ENCODE measurements around the gene SYT5.
"Not testable (repeated sequence)": the region's sequence is repeated elsewhere in the genome, so short reads cannot be mapped to it uniquely, and the experiment has no call there.

Gene SYT5

DNA sequence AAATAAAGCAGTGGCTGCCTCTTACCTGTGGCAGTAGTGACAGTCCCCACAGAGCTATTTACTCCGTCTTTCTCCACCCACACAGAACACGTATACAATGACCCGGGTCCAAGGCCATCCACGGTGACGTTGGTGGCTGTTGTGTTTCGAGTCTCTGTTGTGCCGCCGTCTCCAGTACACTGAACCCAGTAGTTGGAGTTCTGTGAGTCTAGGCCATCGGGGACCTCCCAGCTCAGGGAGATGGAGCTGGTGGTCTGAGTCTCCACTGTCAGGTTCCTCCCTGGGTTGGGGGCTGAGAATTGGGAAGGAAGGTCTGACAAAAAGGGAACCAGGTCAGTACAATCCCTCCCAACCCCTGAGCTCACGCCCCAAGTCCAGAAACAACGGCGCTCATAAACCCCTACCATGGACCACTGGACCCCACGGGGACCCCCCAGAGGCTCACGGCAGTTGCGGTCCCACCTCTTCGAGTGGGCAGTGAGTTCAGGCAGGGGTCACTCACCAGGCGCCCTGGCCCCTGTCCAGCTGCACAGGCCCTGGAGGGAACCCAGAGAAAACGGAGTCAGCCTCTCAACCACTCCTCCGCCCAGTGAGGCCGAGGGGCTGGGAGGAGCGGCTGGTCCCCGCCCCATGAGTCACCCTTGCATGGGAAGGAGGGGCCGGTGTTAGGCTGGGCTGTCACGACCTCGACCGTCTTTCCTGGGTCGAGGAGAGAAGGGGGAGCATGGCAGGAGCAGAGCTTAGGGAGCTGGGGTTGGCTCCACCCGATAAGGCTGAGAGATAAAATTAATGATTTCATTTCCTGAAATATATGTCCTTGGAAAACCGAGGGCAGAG lies 26.8 kb upstream of the SYT5 start:
- DNase-seq: peak in 1 of 2 donors; percentile 33

DNA sequence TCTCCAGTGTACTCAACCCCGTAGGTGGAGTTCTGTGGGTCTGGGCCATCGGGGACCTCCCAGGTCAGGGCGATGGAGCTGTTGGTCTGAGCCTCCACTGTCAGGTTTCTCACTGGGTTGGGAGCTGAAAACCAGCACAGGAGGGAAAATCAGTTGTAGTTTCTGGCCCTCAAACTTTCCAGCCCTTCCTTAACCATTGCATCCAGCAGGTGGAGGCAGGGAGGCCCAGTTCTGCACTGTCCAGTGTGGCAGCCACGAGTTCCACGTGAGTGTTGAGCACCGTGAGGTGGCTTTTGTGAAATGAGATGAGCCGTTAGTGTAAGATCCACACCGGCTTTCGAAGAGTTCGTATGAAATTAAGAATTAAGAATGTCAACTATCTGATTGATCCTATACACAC lies 22.1 kb upstream of the SYT5 start:
- DNase-seq: not testable (repeated sequence)

- no peak for DNase-seq
Observed at GRCh38 chr19:55199620-55200204, 19.6 kb upstream of the SYT5 start.

- no peak for DNase-seq
Observed at GRCh38 chr19:55198651-55199050, 18.6 kb upstream of the SYT5 start.

- no peak for DNase-seq
Observed at GRCh38 chr19:55197528-55197927, 17.4 kb upstream of the SYT5 start.

GRCh38 chr19:55196803-55197202 lies 16.7 kb upstream of the SYT5 start:
- no peak for DNase-seq

DNA sequence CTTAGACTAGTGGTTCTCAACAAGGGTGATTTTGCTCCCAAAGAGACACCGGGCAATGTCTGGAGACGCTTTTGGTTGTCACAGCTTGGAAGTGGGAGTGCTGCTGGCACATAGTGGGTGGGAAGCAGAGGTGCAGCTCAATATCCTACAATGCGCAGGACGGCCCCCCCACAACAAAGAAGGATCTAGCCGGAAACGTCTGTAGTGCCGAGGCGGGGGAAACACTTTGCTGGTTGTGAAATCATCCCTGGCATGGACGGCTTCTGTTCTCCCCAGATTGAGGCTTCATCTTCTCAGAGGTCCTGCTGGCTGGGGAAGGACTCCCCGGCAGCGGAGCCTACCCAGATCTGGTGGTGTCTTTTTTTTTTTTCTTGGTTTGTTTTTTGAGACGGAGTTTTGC lies 13.4 kb upstream of the SYT5 start:
- DNase-seq: peak in 1 of 2 donors; percentile 28

GRCh38 chr19:55189403-55189835 lies 9.3 kb upstream of the SYT5 start:
- peak in 1 of 2 donors; percentile 19 for DNase-seq

- DNase-seq: no peak
Observed at GRCh38 chr19:55188625-55189024, 8.5 kb upstream of the SYT5 start.

- DNase-seq: no peak
Observed at GRCh38 chr19:55186080-55186479, 6.0 kb upstream of the SYT5 start.

DNA sequence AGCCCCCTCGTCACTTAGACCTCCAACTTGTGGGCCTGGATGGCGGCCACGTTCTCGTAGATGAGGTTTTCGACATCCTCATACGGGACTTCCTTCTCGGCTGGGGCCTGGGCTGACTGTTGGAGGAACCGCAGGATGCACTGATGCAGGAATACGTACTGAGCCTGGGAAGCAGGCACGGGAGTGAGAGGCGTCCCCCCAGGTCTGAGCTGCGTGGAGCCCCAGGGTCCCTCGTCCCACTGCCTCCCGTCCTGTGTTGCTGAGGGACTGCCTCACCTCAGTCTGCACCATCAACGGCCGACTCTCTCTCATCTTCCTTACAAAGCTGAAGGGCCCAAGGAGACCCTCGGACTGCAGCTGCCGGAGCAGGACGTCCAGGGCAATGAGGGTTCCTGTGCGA lies 1.7 kb upstream of the SYT5 start:
- DNase-seq: no peak

DNA sequence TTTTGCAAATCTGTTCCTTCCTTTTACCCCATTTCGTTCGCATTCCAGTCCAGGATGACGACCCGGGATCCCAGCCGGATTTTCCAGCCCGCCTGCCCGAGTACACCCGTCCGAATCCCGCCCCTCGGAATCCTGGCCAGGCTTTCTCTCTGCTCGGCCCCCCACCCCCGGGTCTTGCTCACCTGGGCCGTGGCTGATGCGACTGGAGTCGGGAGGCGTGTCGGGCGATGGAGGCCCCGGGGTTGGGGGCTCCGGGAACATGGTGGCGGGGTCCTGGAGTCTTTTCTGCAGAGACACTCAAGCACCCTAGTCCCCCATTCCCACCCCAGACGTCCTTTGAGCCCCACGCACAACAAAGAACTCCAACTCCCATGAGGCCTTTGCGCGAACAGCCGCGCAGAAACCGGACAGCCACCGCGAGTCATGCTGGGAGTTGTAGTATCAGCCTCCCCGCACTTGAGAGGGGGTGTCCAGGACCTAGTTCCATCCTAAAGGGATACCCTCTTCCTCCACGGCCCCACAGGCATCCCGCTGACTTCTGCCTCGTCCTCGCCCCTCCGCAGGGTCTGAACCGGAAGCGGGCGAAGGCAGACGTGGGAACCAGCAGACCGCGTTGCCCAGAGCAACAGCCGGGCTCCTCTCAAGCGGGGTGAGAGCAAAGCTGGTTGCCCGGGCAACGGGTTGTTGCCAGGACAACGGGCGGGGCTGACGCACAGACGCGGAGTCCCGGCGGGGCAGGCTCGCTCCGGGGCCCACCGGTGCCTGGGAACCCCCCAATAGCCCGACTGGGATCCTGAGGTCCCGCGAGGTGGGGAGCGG lies 1.1 kb downstream of the SYT5 start:
- peak; percentile 81 to 83 for DNase-seq

DNA sequence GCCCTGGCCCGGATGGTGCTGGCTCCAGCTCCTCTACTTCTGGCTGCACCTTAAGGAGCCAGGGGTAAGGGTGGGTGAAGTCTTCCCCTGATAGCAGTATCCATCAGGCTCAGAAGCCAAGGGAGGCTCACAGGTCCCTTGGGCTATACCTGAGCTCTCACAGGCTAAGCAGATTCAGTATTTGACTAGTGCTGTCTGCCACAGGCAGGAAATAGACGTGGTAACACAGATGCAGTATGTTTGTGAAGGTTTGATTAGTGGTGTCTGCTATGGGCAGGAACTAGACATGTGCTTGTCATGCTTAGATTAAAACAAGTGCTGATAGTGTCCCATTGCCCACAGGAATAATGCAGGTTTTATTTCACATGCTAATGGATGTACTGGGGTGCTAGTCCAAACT lies 4.0 kb downstream of the SYT5 start:
- DNase-seq: no peak

DNA sequence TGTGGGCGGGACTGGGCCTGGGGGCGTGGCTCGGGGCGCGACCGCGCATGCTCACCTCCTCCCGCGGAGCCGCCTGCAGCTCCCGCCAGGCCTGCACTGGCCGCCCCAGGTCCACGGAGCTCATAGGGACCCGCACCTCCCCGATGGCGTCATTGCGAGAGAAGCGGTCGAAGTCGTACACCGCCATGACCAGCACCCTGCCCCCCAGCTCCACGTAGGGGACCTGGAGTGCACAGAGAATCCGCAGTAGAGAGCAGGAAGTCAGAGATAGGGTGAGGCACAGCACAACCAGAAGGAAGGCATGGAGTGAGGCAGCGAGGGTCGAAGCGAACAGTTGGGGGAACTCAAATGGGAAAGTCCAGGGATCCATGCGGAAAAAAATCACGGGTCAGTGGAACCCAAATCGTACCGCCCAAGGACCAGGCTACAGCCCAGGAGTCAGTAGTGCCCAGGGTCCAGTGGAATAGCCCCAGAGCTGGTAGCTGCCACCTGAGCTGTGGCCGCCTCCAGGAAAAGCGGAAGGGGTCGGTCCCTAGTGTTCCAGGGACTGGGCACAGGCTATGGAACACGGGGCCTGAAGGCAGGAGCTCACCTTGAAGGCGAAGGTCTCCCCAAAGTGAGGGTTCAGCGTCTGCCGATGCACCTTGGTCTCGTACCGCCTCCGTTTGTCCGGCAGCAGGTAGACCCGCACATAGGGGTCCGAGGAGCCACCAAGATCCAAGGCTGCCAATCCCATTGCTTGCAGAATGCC lies 4.8 kb downstream of the SYT5 start:
- no peak for DNase-seq

DNA sequence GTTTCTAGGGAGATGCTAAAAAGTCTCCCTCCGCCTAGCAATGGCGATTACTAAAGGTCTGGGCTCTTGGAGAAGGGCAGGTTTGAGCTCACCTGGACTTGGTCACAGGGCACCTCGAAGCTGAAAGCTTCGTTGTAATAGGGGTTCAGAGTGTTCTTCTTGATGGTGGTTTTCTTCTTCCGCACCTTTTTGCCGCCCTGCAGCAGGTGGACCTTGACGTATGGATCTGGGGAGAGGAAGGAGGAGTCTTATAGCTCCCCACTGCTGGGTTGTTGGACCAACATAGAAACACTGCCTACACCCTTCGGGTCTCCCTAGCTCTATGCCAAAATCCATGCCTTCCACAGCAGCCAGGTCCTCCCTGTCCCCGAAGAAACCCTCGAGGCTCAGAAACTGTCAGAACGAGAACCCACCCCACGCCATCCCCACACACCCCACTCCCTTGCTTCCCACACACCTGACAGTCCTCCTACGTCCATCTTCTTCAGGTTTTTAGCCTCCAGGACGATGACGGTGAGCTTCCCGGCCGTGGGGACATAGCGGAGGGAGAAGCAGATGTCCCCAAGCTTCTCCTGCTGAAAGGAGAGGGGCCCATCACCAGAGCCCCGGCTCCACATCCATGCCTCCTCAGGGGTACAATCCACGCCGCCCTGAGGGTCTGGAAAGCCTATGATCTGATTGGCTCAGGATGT lies 5.5 kb downstream of the SYT5 start:
- DNase-seq: no peak

GRCh38 chr19:55173714-55174409 lies 6.2 kb downstream of the SYT5 start:
- no peak for DNase-seq

GRCh38 chr19:55173186-55173713 lies 6.8 kb downstream of the SYT5 start:
- DNase-seq: no peak

DNA sequence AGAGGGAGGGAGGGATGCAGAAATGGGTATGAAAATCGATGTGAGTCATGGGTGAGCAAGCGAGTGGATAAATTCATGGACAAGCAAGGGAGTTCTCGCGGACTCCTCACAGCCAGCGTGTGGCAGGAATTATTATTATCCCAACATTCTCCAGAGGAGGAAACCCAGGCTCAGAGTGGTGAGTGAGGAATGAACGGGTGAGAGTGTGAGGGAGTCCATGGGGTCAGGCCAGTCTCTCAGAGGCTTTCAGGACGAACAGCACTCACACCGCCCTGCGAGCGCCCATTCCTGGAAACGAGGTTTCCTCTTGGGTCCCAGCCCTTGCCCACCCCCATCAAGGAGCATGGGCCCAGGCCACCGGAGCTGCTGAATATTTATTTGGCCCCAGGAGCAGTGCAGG lies 7.3 kb downstream of the SYT5 start:
- DNase-seq: no peak

DNA sequence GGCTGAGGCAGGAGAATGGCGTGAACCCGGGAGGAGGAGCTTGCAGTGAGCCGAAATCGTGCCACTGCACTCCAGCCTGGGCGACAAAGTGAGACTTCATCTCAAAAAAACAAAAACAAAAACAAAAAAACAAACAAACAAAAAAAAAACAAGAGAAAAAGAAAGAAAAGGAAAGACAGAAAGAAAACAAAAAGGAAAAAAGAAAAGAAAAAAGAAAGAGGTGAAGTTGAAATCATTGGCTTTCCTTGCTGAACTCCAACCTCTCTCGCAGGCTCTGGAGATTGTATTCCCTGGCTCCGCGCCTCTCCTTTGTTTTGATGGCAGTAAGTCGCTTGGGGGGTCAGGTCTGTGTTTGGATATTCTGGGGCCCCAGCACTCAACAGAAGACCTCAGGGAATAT lies 7.8 kb downstream of the SYT5 start:
- not testable (repeated sequence) for DNase-seq

DNA sequence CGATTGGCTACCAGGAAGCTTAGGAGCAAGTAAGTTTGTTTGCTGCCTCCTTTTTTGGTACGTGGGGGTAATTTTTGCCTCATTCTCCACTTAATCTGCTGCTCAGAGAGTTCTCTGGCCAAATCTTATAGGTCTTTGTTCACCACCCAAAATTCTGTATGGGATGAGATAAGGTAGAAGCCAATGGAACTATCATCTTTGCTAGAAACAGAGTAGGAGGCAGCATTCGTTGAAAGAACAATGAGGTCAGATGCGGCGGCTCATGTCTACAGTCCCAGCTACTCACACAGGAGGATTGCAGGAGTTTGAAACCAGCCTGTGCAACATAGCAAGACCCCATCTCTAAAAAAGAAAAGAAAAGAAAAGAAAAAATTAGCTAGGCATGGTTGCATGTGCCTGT lies 8.6 kb downstream of the SYT5 start:
- DNase-seq: no peak

DNA sequence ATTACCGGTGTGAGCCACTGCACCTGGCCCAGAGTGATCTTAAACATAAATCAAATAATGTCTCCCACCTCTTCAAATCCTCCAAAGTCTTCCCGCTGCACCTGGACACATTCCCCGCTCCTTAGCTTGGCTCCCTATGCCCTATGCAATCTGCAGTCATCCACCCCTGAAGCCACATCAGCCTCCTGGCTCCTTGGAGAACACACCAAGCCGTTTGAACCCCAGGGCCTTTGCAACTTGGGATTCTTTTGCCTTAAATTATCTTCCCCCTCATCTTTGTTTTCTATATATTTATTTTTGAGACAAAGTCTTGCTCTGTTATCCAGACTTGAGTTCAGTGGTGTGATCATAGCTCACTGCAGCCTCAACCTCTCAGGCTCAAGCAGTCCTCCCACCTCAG lies 11.0 kb downstream of the SYT5 start:
- no peak for DNase-seq

All from hippocampal formation (tissue), 2 donors.